Panc1 (cell line): ENCODE measurements around the gene TPGS1. TPM values are rescaled to one million over a fixed set of nuclear protein-coding genes. Genes with fewer than 3 reads are reported as not detected.

Experiments
- total RNA-seq: library from RNA; stranded (reverse); gene quantifications from one replicate; pipeline ENCODE4 v1.2.1, GENCODE V29; 2021; ENCODE audit not compliant: unreplicated experiment

Gene TPGS1
- total RNA-seq, 1 experiment from 2014 or later = 17.6 TPM

Other genes starting within 250 kb of the TPGS1 start
- 67.0 TPM for gene PLPP2, start 216.1 kb upstream of the TPGS1 start, total RNA-seq
- gene MIER2, start 162.7 kb upstream of the TPGS1 start, total RNA-seq = 32.1 TPM
- 13.6 TPM for gene C2CD4C, start 98.3 kb upstream of the TPGS1 start, total RNA-seq
- gene SHC2, start 46.5 kb upstream of the TPGS1 start, total RNA-seq = 6.7 TPM
- gene MADCAM1, start 11.0 kb upstream of the TPGS1 start, total RNA-seq = 0.54 TPM
- 80.5 TPM for gene CDC34, start 24.3 kb downstream of the TPGS1 start, total RNA-seq
- gene GZMM, start 36.6 kb downstream of the TPGS1 start, total RNA-seq = 0.69 TPM
- 653 TPM for gene BSG, start 65.1 kb downstream of the TPGS1 start, total RNA-seq
- gene HCN2, start 82.4 kb downstream of the TPGS1 start, total RNA-seq = 15.1 TPM
- 56.0 TPM for gene POLRMT, start 126.0 kb downstream of the TPGS1 start, total RNA-seq
- 0.72 TPM for gene FGF22, start 132.4 kb downstream of the TPGS1 start, total RNA-seq
- gene RNF126, start 155.7 kb downstream of the TPGS1 start, total RNA-seq = 61.2 TPM
- 32.5 TPM for gene FSTL3, start 168.9 kb downstream of the TPGS1 start, total RNA-seq
- gene PRSS57, start 188.0 kb downstream of the TPGS1 start, total RNA-seq = not detected
- 14.4 TPM for gene PALM, start 201.4 kb downstream of the TPGS1 start, total RNA-seq
- gene MISP, start 243.6 kb downstream of the TPGS1 start, total RNA-seq = 5.8 TPM